ENCODE results near the gene OS9. TPM values are rescaled to one million over a fixed set of nuclear protein-coding genes. Genes with fewer than 3 reads are reported as not detected.

Gene OS9
- total RNA-seq, 1 experiment from 2014 or later, result 244 TPM

DNA sequence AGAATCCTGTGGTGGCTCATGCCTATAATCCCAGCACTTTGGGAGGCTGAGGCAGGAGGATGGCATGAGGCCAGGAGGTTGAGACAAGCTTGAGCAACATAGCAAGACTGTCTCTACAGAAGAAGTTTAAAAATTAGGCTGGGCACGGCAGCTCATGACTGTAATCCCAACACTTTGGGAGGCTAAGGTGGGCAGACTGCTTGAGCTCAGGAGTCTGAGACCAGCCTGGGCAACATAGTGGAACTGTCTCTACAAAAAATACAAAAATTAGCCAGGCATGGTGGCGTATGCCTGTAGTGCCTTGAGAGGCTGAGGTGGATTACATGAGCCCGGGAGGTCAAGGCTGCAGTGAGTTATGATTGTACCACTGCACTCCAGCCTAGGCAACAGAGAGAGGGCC lies 73.9 kb downstream of the OS9 start:
- in situ Hi-C loops (cut with HindIII; ENCODE audit: low pct_unique_long_range_greater_than_20kb, low sequenced_read_pairs), result no loop called here
- no peak for DNase-seq (ENCODE audit: low read depth, low spot score)

DNA sequence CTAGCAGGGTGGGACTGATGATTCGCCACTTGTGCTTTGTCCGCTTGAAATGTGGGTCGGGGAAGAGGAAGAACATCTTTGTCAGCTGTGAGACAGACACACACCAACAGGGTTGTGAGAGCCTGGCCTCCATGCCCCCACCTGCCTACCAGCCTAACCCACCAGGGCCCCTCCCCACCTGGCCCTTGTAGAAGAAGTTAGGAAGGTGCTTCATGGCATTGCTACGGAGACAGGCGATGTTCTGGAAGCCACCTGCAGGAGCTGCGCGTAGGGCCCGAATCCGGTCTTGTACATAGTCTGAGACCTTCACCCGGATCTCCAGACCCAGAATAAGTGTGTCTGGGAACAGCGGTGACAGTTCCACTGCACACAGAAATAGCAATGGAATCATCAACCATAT lies 75.7 kb downstream of the OS9 start:
- in situ Hi-C loops (cut with HindIII; ENCODE audit: low pct_unique_long_range_greater_than_20kb, low sequenced_read_pairs), result no loop called here
- no peak for DNase-seq (ENCODE audit: low read depth, low spot score)

DNA sequence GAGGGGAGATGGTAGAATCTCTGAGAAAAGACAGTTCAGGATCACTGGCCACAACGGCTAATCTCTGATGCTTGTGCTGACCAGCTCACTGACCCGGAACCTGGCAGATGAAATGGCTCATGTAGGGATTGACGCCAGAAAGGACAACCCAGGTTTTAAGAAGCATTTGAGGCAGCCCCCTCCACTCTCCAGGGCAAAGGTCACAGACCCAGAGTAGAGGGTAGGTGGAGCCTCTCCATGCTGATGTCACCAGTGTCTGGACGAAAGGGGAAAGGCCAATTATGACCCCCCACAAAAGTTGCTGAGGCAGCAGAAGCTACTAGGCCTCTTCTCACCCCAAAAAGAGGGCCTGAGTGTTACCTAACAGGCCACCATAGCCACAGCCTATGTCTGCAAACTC lies 76.8 kb downstream of the OS9 start:
- in situ Hi-C loops (cut with HindIII; ENCODE audit: low pct_unique_long_range_greater_than_20kb, low sequenced_read_pairs), result no loop called here
- DNase-seq (ENCODE audit: low read depth, low spot score), result no peak

Other genes starting within 250 kb of the OS9 start
- gene INHBE, start 238.8 kb upstream of the OS9 start, total RNA-seq (2014; rRNA removed; shearing (Covaris generic)), result 0.34 TPM in 1 of 2 replicates, not detected in the other
- gene GLI1, start 234.3 kb upstream of the OS9 start, total RNA-seq (2014; rRNA removed; shearing (Covaris generic)), result 0.16 and 1.9 TPM in 2 replicates
- not detected in 2 replicates for gene ARHGAP9, start 214.3 kb upstream of the OS9 start, total RNA-seq (2014; rRNA removed; shearing (Covaris generic))
- 148 and 151 TPM in 2 replicates for gene MARS1, start 206.1 kb upstream of the OS9 start, total RNA-seq (2014; rRNA removed; shearing (Covaris generic))
- 103 and 117 TPM in 2 replicates for gene DDIT3, start 173.6 kb upstream of the OS9 start, total RNA-seq (2014; rRNA removed; shearing (Covaris generic))
- gene MBD6, start 171.3 kb upstream of the OS9 start, total RNA-seq (2014; rRNA removed; shearing (Covaris generic)), result 6.6 and 6.8 TPM in 2 replicates
- 86.2 and 93.8 TPM in 2 replicates for gene DCTN2, start 146.9 kb upstream of the OS9 start, total RNA-seq (2014; rRNA removed; shearing (Covaris generic))
- 0.29 and 0.40 TPM in 2 replicates for gene KIF5A, start 144.1 kb upstream of the OS9 start, total RNA-seq (2014; rRNA removed; shearing (Covaris generic))
- 48.4 and 53.2 TPM in 2 replicates for gene PIP4K2C, start 102.9 kb upstream of the OS9 start, total RNA-seq (2014; rRNA removed; shearing (Covaris generic))
- 13.6 and 14.1 TPM in 2 replicates for gene DTX3, start 89.3 kb upstream of the OS9 start, total RNA-seq (2014; rRNA removed; shearing (Covaris generic))
- 13.2 and 16.3 TPM in 2 replicates for gene ARHGEF25, start 82.7 kb upstream of the OS9 start, total RNA-seq (2014; rRNA removed; shearing (Covaris generic))
- 8.3 and 11.2 TPM in 2 replicates for gene B4GALNT1, start 60.9 kb upstream of the OS9 start, total RNA-seq (2014; rRNA removed; shearing (Covaris generic))
- 1.4 and 1.5 TPM in 2 replicates for gene AGAP2, start 44.6 kb downstream of the OS9 start, total RNA-seq (2014; rRNA removed; shearing (Covaris generic))
- gene TSPAN31, start 50.9 kb downstream of the OS9 start, total RNA-seq (2014; rRNA removed; shearing (Covaris generic)), result 34.6 and 38.2 TPM in 2 replicates
- gene CDK4, start 58.2 kb downstream of the OS9 start, total RNA-seq (2014; rRNA removed; shearing (Covaris generic)), result 383 and 420 TPM in 2 replicates
- 11.9 and 12.5 TPM in 2 replicates for gene MARCHF9, start 61.0 kb downstream of the OS9 start, total RNA-seq (2014; rRNA removed; shearing (Covaris generic))
- 0.69 and 3.1 TPM in 2 replicates for gene CYP27B1, start 72.9 kb downstream of the OS9 start, total RNA-seq (2014; rRNA removed; shearing (Covaris generic))
- gene METTL1, start 78.0 kb downstream of the OS9 start, total RNA-seq (2014; rRNA removed; shearing (Covaris generic)), result 9.7 and 13.4 TPM in 2 replicates
- 4.0 and 6.3 TPM in 2 replicates for gene EEF1AKMT3, start 78.5 kb downstream of the OS9 start, total RNA-seq (2014; rRNA removed; shearing (Covaris generic))
- gene TSFM, start 88.7 kb downstream of the OS9 start, total RNA-seq (2014; rRNA removed; shearing (Covaris generic)), result 77.3 and 80.2 TPM in 2 replicates
- gene AVIL, start 124.6 kb downstream of the OS9 start, total RNA-seq (2014; rRNA removed; shearing (Covaris generic)), result 0.75 and 0.77 TPM in 2 replicates
- gene CTDSP2, start 152.6 kb downstream of the OS9 start, total RNA-seq (2014; rRNA removed; shearing (Covaris generic)), result 27.8 and 29.6 TPM in 2 replicates
- gene ATP23, start 247.4 kb downstream of the OS9 start, total RNA-seq (2014; rRNA removed; shearing (Covaris generic)), result 12.9 and 19.3 TPM in 2 replicates

Data from SK-MEL-5 (cell line).